Neural cell (in vitro differentiated cells): ENCODE data around the gene SEBOX. TPM values are rescaled to one million over a fixed set of nuclear protein-coding genes. Genes with fewer than 3 reads are reported as not detected.

Experiments
- H2AFZ ChIP-seq: fragments of 200-600, 300-800 bp; sonication (generic), shearing (Covaris generic); 2 replicates; pipeline ENCODE4 v1.6.0; 2014; ENCODE audit warnings: low read depth, mild to moderate bottlenecking, antibody characterized with exemption, low read length, moderate library complexity
- H3F3A ChIP-seq: fragments of 200-600 bp; shearing (Covaris generic); 2 replicates; pipeline ENCODE4 v1.6.1; 2016; ENCODE audit warnings: mild to moderate bottlenecking, moderate library complexity, mixed read lengths, antibody characterized with exemption, low read length; ENCODE audit not compliant: insufficient read depth, poor library complexity, severe bottlenecking
- H3K27ac ChIP-seq: fragments of 200-600, 300-800 bp; sonication (generic), shearing (Covaris generic); 2 replicates; pipeline ENCODE4 v1.5.1; 2014; ENCODE audit warnings: mild to moderate bottlenecking, low read length, moderate library complexity
- H3K27me3 ChIP-seq: fragments of 300-800, 200-600 bp; sonication (generic), shearing (Covaris generic); 2 replicates; pipeline ENCODE4 v1.6.0; 2014; ENCODE audit warnings: mild to moderate bottlenecking, low read depth, low read length, moderate library complexity; ENCODE audit not compliant: insufficient read depth
- H3K36me3 ChIP-seq: fragments of 300-800, 200-600 bp; sonication (generic), shearing (Covaris generic); 2 replicates; pipeline ENCODE4 v1.5.1; 2014; ENCODE audit warnings: mild to moderate bottlenecking, antibody characterized with exemption, low read length, moderate library complexity; ENCODE audit not compliant: insufficient read depth
- H3K4me2 ChIP-seq: fragments of 300-800, 200-600 bp; sonication (generic), shearing (Covaris generic); 2 replicates; pipeline ENCODE4 v1.6.0; 2014; ENCODE audit warnings: mild to moderate bottlenecking, low read length
- H3K4me3 ChIP-seq: fragments of 300-800, 200-600 bp; sonication (generic), shearing (Covaris generic); 2 replicates; pipeline ENCODE4 v1.5.1; 2014; ENCODE audit warnings: mild to moderate bottlenecking, low read length, moderate library complexity
- H3K79me2 ChIP-seq: fragments of 200-600 bp; shearing (Covaris generic); replicated peaks from 2 replicates; pipeline ENCODE4 v1.6.0; 2014; ENCODE audit warnings: mild to moderate bottlenecking, low read length, moderate library complexity; ENCODE audit not compliant: insufficient read depth
- H3K9ac ChIP-seq: fragments of 300-800, 200-600 bp; sonication (generic), shearing (Covaris generic); 2 replicates; pipeline ENCODE4 v1.6.1; 2016; ENCODE audit warnings: mild to moderate bottlenecking, low read length, mixed read lengths
- H3K9me2 ChIP-seq: fragments of 200-600 bp; shearing (Covaris generic); 2 replicates; pipeline ENCODE4 v1.6.1; 2016; ENCODE audit warnings: mild to moderate bottlenecking, low read length, mixed read lengths; ENCODE audit not compliant: insufficient read depth
- H3K9me3 ChIP-seq: fragments of 200-600, 300-800 bp; sonication (generic), shearing (Covaris generic); 2 replicates; pipeline ENCODE4 v1.6.1; 2016; ENCODE audit warnings: mild to moderate bottlenecking, mixed run types, low read length, moderate library complexity, mixed read lengths
- H4K20me1 ChIP-seq: fragments of 200-600 bp; shearing (Covaris generic); 2 replicates; pipeline ENCODE4 v1.6.1; 2016; ENCODE audit warnings: mild to moderate bottlenecking, mixed run types; ENCODE audit not compliant: insufficient read depth
- EP300 ChIP-seq: fragments of 450-650 bp; conservative IDR thresholded peaks from 2 replicates; pipeline ENCODE4 v1.6.1; 2014; ENCODE audit warnings: antibody characterized with exemption, mild to moderate bottlenecking, moderate library complexity; ENCODE audit not compliant: poor library complexity, severe bottlenecking
- EZH2 ChIP-seq: fragments of 200-600, 300-800 bp; shearing (Covaris generic), sonication (generic); IDR thresholded peaks from 2 replicates; pipeline ENCODE4 v1.6.1; 2014; ENCODE audit warnings: antibody characterized with exemption, low read length, borderline replicate concordance, mild to moderate bottlenecking; ENCODE audit not compliant: insufficient read depth, poor library complexity, severe bottlenecking
- MXI1 ChIP-seq: fragments of 450-650 bp; conservative IDR thresholded peaks from 2 replicates; pipeline ENCODE4 v1.6.1; 2014; ENCODE audit warnings: antibody characterized with exemption, mild to moderate bottlenecking; ENCODE audit not compliant: poor library complexity, severe bottlenecking
- POLR2AphosphoS5 ChIP-seq: IDR thresholded peaks from 2 replicates; pipeline ENCODE4 v1.6.1; 2012
- RAD21 ChIP-seq: fragments of 450-650 bp; conservative IDR thresholded peaks from 2 replicates; pipeline ENCODE4 v1.6.1; 2014; ENCODE audit warnings: antibody characterized with exemption, mild to moderate bottlenecking, moderate library complexity
- SMC3 ChIP-seq: fragments of 450-650 bp; conservative IDR thresholded peaks from 2 replicates; pipeline ENCODE4 v1.6.1; 2014; ENCODE audit warnings: antibody characterized with exemption, mild to moderate bottlenecking, moderate library complexity; ENCODE audit not compliant: poor library complexity
- TAF1 ChIP-seq: IDR thresholded peaks from 2 replicates; pipeline ENCODE4 v1.6.1; 2012; ENCODE audit warnings: low read depth
- polyA plus RNA-seq: library from polyadenylated mRNA; depleted of rRNA; stranded (reverse); fragments of >200 nt; gene quantifications from 2 replicates; pipeline ENCODE4 v1.2.3, GENCODE V29; 2014
- TF ChIP-seq, protein P1 (sequence below): IDR thresholded peaks from 2 replicates; pipeline ENCODE4 v1.6.1; 2012; ENCODE audit warnings: borderline replicate concordance
- TF ChIP-seq, protein P2 (sequence below): fragments of 450-650 bp; IDR thresholded peaks from 2 replicates; pipeline ENCODE4 v1.5.1; 2014; ENCODE audit warnings: antibody characterized with exemption, mild to moderate bottlenecking, moderate library complexity; ENCODE audit not compliant: poor library complexity, severe bottlenecking

SEBOX gene
- polyA plus RNA-seq, 1 donor from 2014 or later: not detected

DNA sequence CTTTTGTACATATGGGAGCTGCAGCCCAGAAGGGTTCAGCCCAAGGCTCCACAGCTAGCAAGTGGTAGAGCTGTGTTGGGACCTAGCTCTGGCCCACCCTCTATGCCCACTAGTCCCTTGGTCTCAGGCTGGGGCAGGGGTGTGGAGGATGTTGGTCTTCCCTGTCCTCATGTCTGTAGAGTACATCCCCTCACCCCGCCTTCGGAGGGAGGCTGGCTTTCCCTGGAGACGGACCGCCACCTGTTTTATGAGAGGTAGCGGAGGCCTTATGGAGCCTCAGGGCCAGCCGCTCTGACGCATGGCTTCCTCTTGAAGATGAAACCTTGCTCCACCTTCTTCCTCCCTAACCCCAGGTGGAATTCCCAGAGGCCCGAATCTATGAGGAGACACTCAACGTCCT, 21.0 kb downstream of the SEBOX start:
- Histone ChIP-seq H3K9ac (no peak overlapping the region), H3K4me2 (no peak overlapping the region), H3K4me3 (no peak overlapping the region), H3F3A (no peaks in the 10 kb centered on the region), H4K20me1 (no peaks in the 10 kb centered on the region), H3K79me2 (peaks cover 6% of the 10 kb centered on the region), H3K36me3 (peaks cover 13% of the 10 kb centered on the region), H2AFZ (no peak overlapping the region), H3K27me3 (no peaks in the 10 kb centered on the region), H3K9me2 (no peaks in the 10 kb centered on the region), H3K9me3 (no peaks in the 10 kb centered on the region), H3K27ac (no peak overlapping the region)
- TF ChIP-seq EZH2 (no peak), TAF1 (no peak), MXI1 (no peak), POLR2AphosphoS5 (no peak), SMC3 (no peak), EP300 (no peak), RAD21 (no peak)
- TF ChIP-seq, protein P1, sequence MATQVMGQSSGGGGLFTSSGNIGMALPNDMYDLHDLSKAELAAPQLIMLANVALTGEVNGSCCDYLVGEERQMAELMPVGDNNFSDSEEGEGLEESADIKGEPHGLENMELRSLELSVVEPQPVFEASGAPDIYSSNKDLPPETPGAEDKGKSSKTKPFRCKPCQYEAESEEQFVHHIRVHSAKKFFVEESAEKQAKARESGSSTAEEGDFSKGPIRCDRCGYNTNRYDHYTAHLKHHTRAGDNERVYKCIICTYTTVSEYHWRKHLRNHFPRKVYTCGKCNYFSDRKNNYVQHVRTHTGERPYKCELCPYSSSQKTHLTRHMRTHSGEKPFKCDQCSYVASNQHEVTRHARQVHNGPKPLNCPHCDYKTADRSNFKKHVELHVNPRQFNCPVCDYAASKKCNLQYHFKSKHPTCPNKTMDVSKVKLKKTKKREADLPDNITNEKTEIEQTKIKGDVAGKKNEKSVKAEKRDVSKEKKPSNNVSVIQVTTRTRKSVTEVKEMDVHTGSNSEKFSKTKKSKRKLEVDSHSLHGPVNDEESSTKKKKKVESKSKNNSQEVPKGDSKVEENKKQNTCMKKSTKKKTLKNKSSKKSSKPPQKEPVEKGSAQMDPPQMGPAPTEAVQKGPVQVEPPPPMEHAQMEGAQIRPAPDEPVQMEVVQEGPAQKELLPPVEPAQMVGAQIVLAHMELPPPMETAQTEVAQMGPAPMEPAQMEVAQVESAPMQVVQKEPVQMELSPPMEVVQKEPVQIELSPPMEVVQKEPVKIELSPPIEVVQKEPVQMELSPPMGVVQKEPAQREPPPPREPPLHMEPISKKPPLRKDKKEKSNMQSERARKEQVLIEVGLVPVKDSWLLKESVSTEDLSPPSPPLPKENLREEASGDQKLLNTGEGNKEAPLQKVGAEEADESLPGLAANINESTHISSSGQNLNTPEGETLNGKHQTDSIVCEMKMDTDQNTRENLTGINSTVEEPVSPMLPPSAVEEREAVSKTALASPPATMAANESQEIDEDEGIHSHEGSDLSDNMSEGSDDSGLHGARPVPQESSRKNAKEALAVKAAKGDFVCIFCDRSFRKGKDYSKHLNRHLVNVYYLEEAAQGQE: no peak
- TF ChIP-seq, protein P2, sequence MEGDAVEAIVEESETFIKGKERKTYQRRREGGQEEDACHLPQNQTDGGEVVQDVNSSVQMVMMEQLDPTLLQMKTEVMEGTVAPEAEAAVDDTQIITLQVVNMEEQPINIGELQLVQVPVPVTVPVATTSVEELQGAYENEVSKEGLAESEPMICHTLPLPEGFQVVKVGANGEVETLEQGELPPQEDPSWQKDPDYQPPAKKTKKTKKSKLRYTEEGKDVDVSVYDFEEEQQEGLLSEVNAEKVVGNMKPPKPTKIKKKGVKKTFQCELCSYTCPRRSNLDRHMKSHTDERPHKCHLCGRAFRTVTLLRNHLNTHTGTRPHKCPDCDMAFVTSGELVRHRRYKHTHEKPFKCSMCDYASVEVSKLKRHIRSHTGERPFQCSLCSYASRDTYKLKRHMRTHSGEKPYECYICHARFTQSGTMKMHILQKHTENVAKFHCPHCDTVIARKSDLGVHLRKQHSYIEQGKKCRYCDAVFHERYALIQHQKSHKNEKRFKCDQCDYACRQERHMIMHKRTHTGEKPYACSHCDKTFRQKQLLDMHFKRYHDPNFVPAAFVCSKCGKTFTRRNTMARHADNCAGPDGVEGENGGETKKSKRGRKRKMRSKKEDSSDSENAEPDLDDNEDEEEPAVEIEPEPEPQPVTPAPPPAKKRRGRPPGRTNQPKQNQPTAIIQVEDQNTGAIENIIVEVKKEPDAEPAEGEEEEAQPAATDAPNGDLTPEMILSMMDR: no peak

DNA sequence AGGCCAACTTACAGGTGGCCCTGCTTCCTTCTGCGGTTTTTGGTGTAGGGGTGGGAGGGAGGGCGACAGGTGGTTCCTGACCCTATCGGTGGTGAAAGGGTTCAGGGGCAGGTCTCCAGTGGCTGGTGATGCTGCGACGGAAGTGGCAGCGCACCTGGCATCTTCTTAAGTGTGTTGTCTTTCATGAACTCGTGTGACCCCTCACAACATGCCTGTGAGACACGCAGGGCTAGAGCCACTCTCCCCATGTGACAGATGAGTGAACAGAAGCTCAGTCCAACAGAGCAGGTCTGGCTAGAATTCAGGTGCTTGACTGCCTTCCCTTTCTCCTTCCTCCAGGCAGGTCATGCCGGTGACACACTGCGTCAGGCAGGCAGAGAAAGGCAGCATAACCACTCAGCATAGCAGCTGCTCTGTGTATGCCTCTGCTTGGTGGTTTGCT, 21.5 kb downstream of the SEBOX start:
- peaks cover 8% of the 10 kb centered on the region for H3K79me2 ChIP-seq
- H3K9ac ChIP-seq: no peak overlapping the region
- no peak overlapping the region for H3K27ac ChIP-seq
- no peak overlapping the region for H2AFZ ChIP-seq
- H3F3A ChIP-seq: no peaks in the 10 kb centered on the region
- H3K36me3 ChIP-seq: peaks cover 13% of the 10 kb centered on the region
- H3K4me3 ChIP-seq: no peak overlapping the region
- no peak overlapping the region for H3K4me2 ChIP-seq
- TF ChIP-seq SMC3: no peak
- TF ChIP-seq EZH2: no peak
- TF ChIP-seq POLR2AphosphoS5: no peak
- TF ChIP-seq TAF1: no peak
- TF ChIP-seq MXI1: no peak
- TF ChIP-seq, protein P2: no peak
- no peak for TF ChIP-seq RAD21
- TF ChIP-seq, protein P1: no peak
- no peak for TF ChIP-seq EP300
- H3K9me3 ChIP-seq: no peaks in the 10 kb centered on the region
- no peaks in the 10 kb centered on the region for H3K9me2 ChIP-seq
- H3K27me3 ChIP-seq: no peaks in the 10 kb centered on the region
- no peaks in the 10 kb centered on the region for H4K20me1 ChIP-seq
